HFFc6 (cell line): Measurements from ENCODE around the gene SUDS3. TPM values are rescaled to one million over a fixed set of nuclear protein-coding genes. Genes with fewer than 3 reads are reported as not detected.

Experiments
- DNase-seq: peaks from one replicate; pipeline ENCODE4 v3.0.0-alpha.2; 2018
- H3K27ac Mint-ChIP-seq: 2 replicates; pipeline ENCODE4 v1.8.0; 2020; ENCODE audit warnings: mild to moderate bottlenecking, mixed read lengths
- H3K27me3 Mint-ChIP-seq: 2 replicates; pipeline ENCODE4 v1.8.0; 2021; ENCODE audit warnings: mild to moderate bottlenecking, moderate library complexity, mixed read lengths; ENCODE audit not compliant: insufficient read depth
- H3K36me3 Mint-ChIP-seq: 2 replicates; pipeline ENCODE4 v1.8.0; 2021; ENCODE audit warnings: low read depth, mixed read lengths
- H3K4me1 Mint-ChIP-seq: 2 replicates; pipeline ENCODE4 v1.8.0; 2020; ENCODE audit warnings: low read depth, mixed read lengths
- H3K4me3 Mint-ChIP-seq: 2 replicates; pipeline ENCODE4 v1.8.0; 2020; ENCODE audit warnings: mild to moderate bottlenecking, moderate library complexity, mixed read lengths
- H3K9me3 Mint-ChIP-seq: 2 replicates; pipeline ENCODE4 v1.8.0; 2020; ENCODE audit warnings: mild to moderate bottlenecking, mixed read lengths
- total RNA-seq, 6 experiments: library from RNA; stranded (reverse); fragmentation: NEBNext Ultra II Directional; extraction: Animal tissue kit (Norgen Biotek cat#: 25700); gene quantifications; 2 replicates in 1 of 6; 3 replicates in 5 of 6; pipeline ENCODE4 v1.2.3, GENCODE V29; 2021
- TF ChIP-seq, protein P1 (sequence below): fragments of 200-600 bp; sonication (generic); IDR thresholded peaks from 2 replicates; pipeline ENCODE4 v1.5.0; 2021; ENCODE audit warnings: antibody characterized with exemption, mild to moderate bottlenecking

The SUDS3 gene
- total RNA-seq, 6 experiments from 2014 or later, result 20.5 to 23.4 (median 22.8) TPM

DNA sequence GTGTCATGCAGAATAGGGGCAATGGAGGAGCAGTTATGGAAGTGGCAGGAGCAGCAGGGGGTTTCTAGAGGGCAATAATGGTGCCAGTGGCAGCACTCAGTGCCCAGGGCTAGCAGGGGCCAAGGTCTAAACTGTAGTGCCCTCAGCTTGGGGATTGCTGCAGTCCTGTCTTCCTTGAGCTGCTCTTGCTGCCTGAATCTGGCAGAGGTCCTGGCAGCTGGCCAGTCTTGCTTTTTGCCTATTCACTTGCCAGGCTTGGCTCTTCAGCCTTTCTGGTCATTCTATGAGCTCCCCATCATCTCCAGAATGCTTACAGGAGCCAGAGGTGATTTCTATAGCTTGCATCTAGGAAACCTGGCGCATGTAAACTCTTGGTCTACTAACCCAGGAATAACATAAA, 72.0 kb downstream of the SUDS3 start:
- H3K4me3 Mint-ChIP-seq, result no peak overlapping the region
- TF ChIP-seq, protein P1, sequence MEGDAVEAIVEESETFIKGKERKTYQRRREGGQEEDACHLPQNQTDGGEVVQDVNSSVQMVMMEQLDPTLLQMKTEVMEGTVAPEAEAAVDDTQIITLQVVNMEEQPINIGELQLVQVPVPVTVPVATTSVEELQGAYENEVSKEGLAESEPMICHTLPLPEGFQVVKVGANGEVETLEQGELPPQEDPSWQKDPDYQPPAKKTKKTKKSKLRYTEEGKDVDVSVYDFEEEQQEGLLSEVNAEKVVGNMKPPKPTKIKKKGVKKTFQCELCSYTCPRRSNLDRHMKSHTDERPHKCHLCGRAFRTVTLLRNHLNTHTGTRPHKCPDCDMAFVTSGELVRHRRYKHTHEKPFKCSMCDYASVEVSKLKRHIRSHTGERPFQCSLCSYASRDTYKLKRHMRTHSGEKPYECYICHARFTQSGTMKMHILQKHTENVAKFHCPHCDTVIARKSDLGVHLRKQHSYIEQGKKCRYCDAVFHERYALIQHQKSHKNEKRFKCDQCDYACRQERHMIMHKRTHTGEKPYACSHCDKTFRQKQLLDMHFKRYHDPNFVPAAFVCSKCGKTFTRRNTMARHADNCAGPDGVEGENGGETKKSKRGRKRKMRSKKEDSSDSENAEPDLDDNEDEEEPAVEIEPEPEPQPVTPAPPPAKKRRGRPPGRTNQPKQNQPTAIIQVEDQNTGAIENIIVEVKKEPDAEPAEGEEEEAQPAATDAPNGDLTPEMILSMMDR, result no peak
- H3K27ac Mint-ChIP-seq, result no peak overlapping the region
- H3K36me3 Mint-ChIP-seq, result 0 out of 2 replicates have a peak, but pooled peaks cover 4% of the 10 kb centered on the region
- no peak for DNase-seq
- H3K9me3 Mint-ChIP-seq, result no peaks in the 10 kb centered on the region
- no peaks in the 10 kb centered on the region; the same call in 1 of the 2 replicates for H3K4me1 Mint-ChIP-seq
- H3K27me3 Mint-ChIP-seq, result peaks cover 5% of the 10 kb centered on the region

DNA sequence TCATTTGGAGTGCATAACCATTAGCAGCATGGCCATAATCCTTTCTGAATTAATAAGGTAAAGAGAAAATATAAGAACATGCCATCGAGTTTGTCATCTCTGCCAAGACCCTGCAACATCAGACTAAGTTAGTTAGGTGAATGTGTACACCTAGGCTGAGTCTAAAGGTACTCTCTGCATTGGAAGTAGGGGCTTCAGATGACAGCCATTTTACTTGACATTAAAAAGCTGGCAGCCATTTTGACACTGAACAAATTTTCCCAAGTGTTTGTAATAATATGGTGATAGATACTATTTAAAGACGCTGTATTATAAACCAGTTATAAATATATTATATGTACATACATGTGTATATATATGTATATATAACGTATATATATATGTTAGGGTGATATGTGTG, 79.0 kb downstream of the SUDS3 start:
- H3K27me3 Mint-ChIP-seq, result peaks cover 8% of the 10 kb centered on the region; the same call in 1 of the 2 replicates
- no peak overlapping the region for H3K4me3 Mint-ChIP-seq
- no peaks in the 10 kb centered on the region for H3K36me3 Mint-ChIP-seq
- TF ChIP-seq, protein P1, result no peak
- no peaks in the 10 kb centered on the region for H3K9me3 Mint-ChIP-seq
- H3K27ac Mint-ChIP-seq, result no peak overlapping the region
- peaks cover 25% of the 10 kb centered on the region for H3K4me1 Mint-ChIP-seq
- DNase-seq, result no peak

DNA sequence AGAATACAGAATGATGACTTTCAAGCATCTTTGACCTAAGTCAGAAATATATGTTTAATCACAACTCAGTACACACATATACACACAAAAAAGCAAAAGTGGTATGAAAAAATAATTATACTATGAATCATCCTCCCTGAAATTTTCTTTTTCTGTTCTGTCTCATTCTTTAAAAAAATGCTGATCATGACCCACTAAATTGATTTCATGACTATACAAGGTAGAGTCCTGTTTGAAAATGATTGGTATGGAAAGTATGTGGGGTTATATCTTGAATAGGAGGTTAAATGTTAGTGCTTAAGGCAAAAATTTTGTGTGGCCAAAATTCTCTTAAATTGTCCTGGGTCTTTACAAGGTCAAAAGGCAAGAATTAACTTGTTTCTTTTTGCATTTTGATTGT, 80.4 kb downstream of the SUDS3 start:
- Mint-ChIP-seq H3K27me3 (peaks cover 5% of the 10 kb centered on the region), H3K4me1 (peaks cover 25% of the 10 kb centered on the region), H3K9me3 (no peaks in the 10 kb centered on the region), H3K4me3 (no peak overlapping the region), H3K36me3 (no peaks in the 10 kb centered on the region), H3K27ac (peak overlapping the region; percentile 13; the same call in 1 of the 2 replicates)
- TF ChIP-seq, protein P1, result no peak
- DNase-seq, result peak; percentile 6

GRCh38 chr12:118459110-118459509, 82.8 kb downstream of the SUDS3 start:
- peaks cover 5% of the 10 kb centered on the region for H3K27me3 Mint-ChIP-seq
- peaks cover 25% of the 10 kb centered on the region for H3K4me1 Mint-ChIP-seq
- TF ChIP-seq, protein P1, result no peak
- no peaks in the 10 kb centered on the region for H3K36me3 Mint-ChIP-seq
- no peaks in the 10 kb centered on the region for H3K9me3 Mint-ChIP-seq
- no peak overlapping the region for H3K27ac Mint-ChIP-seq
- no peak for DNase-seq
- no peak overlapping the region for H3K4me3 Mint-ChIP-seq

GRCh38 chr12:118463677-118464076, 87.3 kb downstream of the SUDS3 start:
- Mint-ChIP-seq H3K9me3 (no peaks in the 10 kb centered on the region), H3K4me3 (no peak overlapping the region), H3K27me3 (peaks cover 5% of the 10 kb centered on the region), H3K36me3 (no peaks in the 10 kb centered on the region), H3K4me1 (no peaks in the 10 kb centered on the region), H3K27ac (no peak overlapping the region)
- TF ChIP-seq, protein P1, result no peak
- no peak for DNase-seq

DNA sequence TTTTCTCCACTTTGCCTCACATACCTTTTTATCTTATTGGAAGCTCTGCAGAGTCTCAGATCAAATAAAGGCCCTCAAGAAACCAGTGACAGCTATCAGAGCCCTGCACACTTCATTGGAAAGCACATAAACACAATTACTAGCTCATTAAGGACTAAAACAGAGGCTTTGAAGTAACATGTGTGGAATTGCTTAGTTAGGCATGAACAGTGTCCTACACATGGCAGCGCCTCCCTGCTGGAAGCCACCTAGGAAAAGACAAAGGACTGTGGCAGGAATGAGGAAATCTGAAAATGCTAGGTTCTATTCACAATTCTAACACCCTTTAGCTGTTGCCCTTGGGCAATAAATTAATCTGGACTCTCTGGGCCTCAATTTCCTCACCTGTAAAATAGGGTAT, 89.4 kb downstream of the SUDS3 start:
- DNase-seq, result no peak
- H3K36me3 Mint-ChIP-seq, result no peaks in the 10 kb centered on the region
- TF ChIP-seq, protein P1, result no peak

More for the DNA sequence above, 89.4 kb downstream of the SUDS3 start:
- Mint-ChIP-seq H3K4me1 (no peaks in the 10 kb centered on the region), H3K9me3 (no peaks in the 10 kb centered on the region), H3K27me3 (peaks cover 6% of the 10 kb centered on the region), H3K4me3 (no peak overlapping the region), H3K27ac (no peak overlapping the region)
